Heart left ventricle (tissue), 16 donors: ENCODE measurements around the gene DCLK3. TPM values are rescaled to one million over a fixed set of nuclear protein-coding genes. Genes with fewer than 3 reads are reported as not detected.

Experiments used
- ATAC-seq, 4 donors: fragments of 200-7000 bp; cut with Tn5 transposase; one replicate each; pipeline ENCODE4 v1.9.1; 2020 to 2022; ENCODE audit warnings: moderate library complexity in 4 of 4, mild to moderate bottlenecking in 3 of 4, moderate number of reproducible peaks in 1 of 4
- DNase-seq, 5 donors: peaks; one replicate each; pipeline ENCODE4 v3.0.0-alpha.2; 2020
- H3K27ac ChIP-seq, 12 donors: fragments of 200-600 bp; sonication (generic) in 4 of 12; one replicate each; pipeline versions ENCODE4 v1.5.0 to v1.8.0; 2016 to 2022; ENCODE audit warnings: mild to moderate bottlenecking in 2 of 12
- H3K27me3 ChIP-seq, 9 donors: fragments of 200-600 bp; sonication (generic) in 2 of 9; one replicate each; pipeline versions ENCODE4 v1.5.1 to v1.8.0; 2016 to 2022; ENCODE audit warnings: mild to moderate bottlenecking in 3 of 9
- H3K36me3 ChIP-seq, 9 donors: fragments of 200-600 bp; sonication (generic) in 2 of 9; one replicate each; pipeline versions ENCODE4 v1.5.0 to v1.8.0; 2018 to 2022; ENCODE audit warnings: mild to moderate bottlenecking in 2 of 9
- H3K4me1 ChIP-seq, 12 donors: fragments of 200-600 bp; sonication (generic) in 4 of 12; one replicate each; pipeline versions ENCODE4 v1.5.0 to v1.8.0; 2016 to 2022; ENCODE audit warnings: mild to moderate bottlenecking in 3 of 12
- H3K4me3 ChIP-seq, 12 donors: fragments of 200-600 bp; sonication (generic) in 4 of 12; one replicate each; pipeline versions ENCODE4 v1.5.0 to v1.8.0; 2017 to 2022; ENCODE audit warnings: mild to moderate bottlenecking in 9 of 12, moderate library complexity in 4 of 12
- H3K9me3 ChIP-seq, 12 donors: fragments of 200-600 bp; sonication (generic) in 4 of 12; one replicate each; pipeline versions ENCODE4 v1.5.0 to v1.8.0; 2016 to 2022; ENCODE audit warnings: mild to moderate bottlenecking in 1 of 12
- POLR2A ChIP-seq, 2 donors: fragments of 450-650 bp; IDR thresholded peaks; one replicate each; pipeline ENCODE4 v1.6.1; 2017; ENCODE audit warnings: antibody characterized with exemption in 2 of 2, mild to moderate bottlenecking in 2 of 2, moderate library complexity in 2 of 2
- WGBS, 4 donors: extraction: QIAGEN DNeasy Blood & Tissue Kit in 2 of 4; methylation state at CpG; one replicate each; pipeline versions ENCODE4 v1.1.5 to v1.1.7; 2013 to 2018; 5-methylcytosine and 5-hydroxymethylcytosine counted together
- intact Hi-C, 10 donors: fragments of 100-400 bp; cut with DNase I; formaldehyde crosslinking; loops; one replicate each; pipeline versions ENCODE4 v1.11.1 to v1.14.2; 2022
- polyA plus RNA-seq, 2 donors: library from polyadenylated mRNA; stranded (reverse); fragments of 200-250 nt; gene quantifications; one replicate each; pipeline ENCODE4 v1.2.3, GENCODE V29; 2013
- total RNA-seq, 9 donors: library from RNA; depleted of rRNA in 2 of 9; stranded (reverse); fragments of >200 nt in 2 of 9; fragmentation: NEBNext Ultra II Directional in 3 of 9; extraction: Animal tissue kit (Norgen Biotek cat#: 25700) in 3 of 9; gene quantifications; one replicate each; pipeline versions ENCODE4 v1.1.0 to v1.2.4, GENCODE V29; 2016 to 2023
- TF ChIP-seq, protein P1 (sequence below), 12 donors: fragments of 200-600 bp; sonication (generic) in 4 of 12; IDR thresholded peaks; one replicate each; pipeline versions ENCODE4 v1.5.0 to v1.8.0; 2018 to 2022; ENCODE audit warnings: antibody characterized with exemption in 12 of 12, mild to moderate bottlenecking in 5 of 12
- donor health status: ischemic (EF 13 %, LVEDD 7.1; RV severe dilation, severe dysfunction).
- donor health status: healthy with polysubstance abuse.
- donor health status: DM: no; HTN: yes; CAD: no.
- donor health status: DM: no; HTN: no; CAD: no.
- donor health status: ischemic (EF 25% LVEDD 6.9; RV normal size, moderate dysfunction).
- donor health status: ischemic (EF 25% LVEDD 5.7; RV mildly dilated, moderate dysfunction).
- donor health status: healthy.
- donor health status: DM: yes; HTN: yes; CAD: no.
- donor health status: ischemic (EF 35%, LVEDD 5.7; RV mildly dilated, moderate dysfunction).
- donor health status: nonischemic (EF 11% LVEDD 7.7; RV severe dilation, severe dysfunction).
- donor health status: DM: yes; HTN: yes; CAD: no.
- donor health status: PGD.
- donor health status: ischemic (EF 29% LVEDD 5.4; RV normal size, mild dysfunction).
- donor health status: nonischemic (EF 23%, LVEDD 6.1; RV moderate dilation, normal function).

The DCLK3 gene
- total and polyA plus RNA-seq, 11 donors, result 0.08 to 0.48 (median 0.15) TPM; not detected in 1

DNA sequence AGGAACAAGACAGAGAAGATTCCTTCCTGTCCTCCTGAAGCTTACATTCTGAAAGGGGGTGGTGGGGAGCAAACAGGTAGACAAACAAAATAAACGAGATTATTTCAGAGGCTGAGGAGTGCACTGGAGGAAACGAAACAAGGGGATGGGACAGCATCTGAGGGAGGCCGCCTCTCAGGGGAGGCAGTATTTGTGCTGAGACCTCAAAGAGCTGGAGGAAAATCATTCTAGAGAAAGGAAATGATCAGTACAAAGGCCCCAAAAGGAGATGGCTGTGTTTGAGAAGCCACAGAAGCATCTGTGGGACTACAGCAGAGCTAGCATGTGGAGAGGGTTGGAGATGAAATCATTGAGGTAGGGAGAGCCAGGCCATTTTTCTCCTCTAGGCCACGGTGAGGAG lies 55.1 kb downstream of the DCLK3 start:
- Histone ChIP-seq H3K27ac (no peak overlapping the region), H3K9me3 (no peaks in the 10 kb centered on the region), H3K27me3 (no peaks in the 10 kb centered on the region), H3K36me3 (no peaks in the 10 kb centered on the region), H3K4me1 (peaks cover 0 to 5% (median 0%) of the 10 kb centered on the region in 12 donors), H3K4me3 (no peak overlapping the region)
- no peak for ATAC-seq
- no peak for DNase-seq
- 81 to 87% (median 84%) methylated on average over 4 of the region's 4 CpGs for WGBS, 4 donors
- intact Hi-C loops, result no loop called here
- TF ChIP-seq, protein P1, sequence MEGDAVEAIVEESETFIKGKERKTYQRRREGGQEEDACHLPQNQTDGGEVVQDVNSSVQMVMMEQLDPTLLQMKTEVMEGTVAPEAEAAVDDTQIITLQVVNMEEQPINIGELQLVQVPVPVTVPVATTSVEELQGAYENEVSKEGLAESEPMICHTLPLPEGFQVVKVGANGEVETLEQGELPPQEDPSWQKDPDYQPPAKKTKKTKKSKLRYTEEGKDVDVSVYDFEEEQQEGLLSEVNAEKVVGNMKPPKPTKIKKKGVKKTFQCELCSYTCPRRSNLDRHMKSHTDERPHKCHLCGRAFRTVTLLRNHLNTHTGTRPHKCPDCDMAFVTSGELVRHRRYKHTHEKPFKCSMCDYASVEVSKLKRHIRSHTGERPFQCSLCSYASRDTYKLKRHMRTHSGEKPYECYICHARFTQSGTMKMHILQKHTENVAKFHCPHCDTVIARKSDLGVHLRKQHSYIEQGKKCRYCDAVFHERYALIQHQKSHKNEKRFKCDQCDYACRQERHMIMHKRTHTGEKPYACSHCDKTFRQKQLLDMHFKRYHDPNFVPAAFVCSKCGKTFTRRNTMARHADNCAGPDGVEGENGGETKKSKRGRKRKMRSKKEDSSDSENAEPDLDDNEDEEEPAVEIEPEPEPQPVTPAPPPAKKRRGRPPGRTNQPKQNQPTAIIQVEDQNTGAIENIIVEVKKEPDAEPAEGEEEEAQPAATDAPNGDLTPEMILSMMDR (IDR thresholded peaks at IDR 0.05), result no peak
- TF ChIP-seq POLR2A (IDR thresholded peaks at IDR 0.05), result no peak

- Histone ChIP-seq H3K27me3 (no peaks in the 10 kb centered on the region), H3K9me3 (no peaks in the 10 kb centered on the region), H3K27ac (no peak overlapping the region), H3K36me3 (no peaks in the 10 kb centered on the region), H3K4me3 (no peak overlapping the region), H3K4me1 (peaks cover 0 to 5% (median 0%) of the 10 kb centered on the region in 12 donors)
- 59 to 69% (median 63%) methylated on average over 6 of the region's 6 CpGs for WGBS, 4 donors
- no peak for TF ChIP-seq POLR2A (IDR thresholded peaks at IDR 0.05)
- TF ChIP-seq, protein P1 (IDR thresholded peaks at IDR 0.05), result peak in 1 of 12 donors; percentile 8
- no peak for DNase-seq
- ATAC-seq, result no peak
- intact Hi-C loops, result no loop called here
Observed at GRCh38 chr3:36707623-36708409, 56.5 kb downstream of the DCLK3 start.

- intact Hi-C loops, result no loop called here
- 78 to 89% (median 87%) methylated on average over 8 of the region's 8 CpGs for WGBS, 4 donors
- Histone ChIP-seq H3K4me3 (no peak overlapping the region), H3K36me3 (no peaks in the 10 kb centered on the region), H3K27ac (no peak overlapping the region), H3K27me3 (no peaks in the 10 kb centered on the region), H3K4me1 (peaks cover 0 to 5% (median 0%) of the 10 kb centered on the region in 12 donors), H3K9me3 (no peaks in the 10 kb centered on the region)
- no peak for DNase-seq
- no peak for ATAC-seq
- TF ChIP-seq, protein P1 (IDR thresholded peaks at IDR 0.05), result no peak
- no peak for TF ChIP-seq POLR2A (IDR thresholded peaks at IDR 0.05)
Observed at GRCh38 chr3:36705015-36705414, 59.3 kb downstream of the DCLK3 start.

DNA sequence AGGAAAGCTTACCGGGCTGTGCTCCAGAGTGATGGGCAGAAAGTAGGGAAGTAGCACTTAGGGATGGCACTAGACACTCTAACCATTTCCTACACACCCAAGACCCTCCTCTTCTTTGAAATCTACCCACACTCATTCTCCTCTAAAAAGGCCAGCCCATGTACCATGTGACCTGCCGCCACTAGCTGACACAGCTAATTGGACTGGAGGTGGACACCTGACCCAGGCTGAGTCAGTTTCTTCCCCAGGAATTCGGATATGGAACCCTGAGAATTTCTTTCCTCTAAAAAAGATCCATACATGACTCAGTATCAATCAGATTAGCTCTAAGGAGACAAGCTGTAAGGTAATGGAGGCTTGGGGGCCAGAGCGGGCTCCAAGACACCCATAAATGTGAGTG lies 60.1 kb downstream of the DCLK3 start:
- ATAC-seq, result no peak
- WGBS, 4 donors, result 93 to 96% (median 94%) methylated on average over 4 of the region's 4 CpGs
- TF ChIP-seq POLR2A (IDR thresholded peaks at IDR 0.05), result no peak
- TF ChIP-seq, protein P1 (IDR thresholded peaks at IDR 0.05), result no peak

More for the DNA sequence above, 60.1 kb downstream of the DCLK3 start:
- no peak overlapping the region for H3K27ac ChIP-seq
- no peaks in the 10 kb centered on the region for H3K36me3 ChIP-seq
- intact Hi-C loops, result loop anchor here in 2 of 10 donors (5.0 kb wide), 1 partner anchor 737 kb away; no protein-coding TSS in a partner anchor
- H3K4me3 ChIP-seq, result no peak overlapping the region
- H3K4me1 ChIP-seq, result peaks cover 0 to 5% (median 0%) of the 10 kb centered on the region in 12 donors
- no peaks in the 10 kb centered on the region for H3K9me3 ChIP-seq
- no peaks in the 10 kb centered on the region for H3K27me3 ChIP-seq
- DNase-seq, result no peak
